GM12801 (cell line): ENCODE data around the gene CSH1.

Experiments
- TF ChIP-seq, protein P1 (sequence below): IDR thresholded peaks from one replicate; pipeline ENCODE4 v1.5.1; 2011; ENCODE audit warnings: control low read depth; ENCODE audit not compliant: insufficient read length; ENCODE audit errors: extremely low read depth

The CSH1 gene

GRCh38 chr17:63933598-63933997, 37.2 kb upstream of the CSH1 start:
- TF ChIP-seq, protein P1, sequence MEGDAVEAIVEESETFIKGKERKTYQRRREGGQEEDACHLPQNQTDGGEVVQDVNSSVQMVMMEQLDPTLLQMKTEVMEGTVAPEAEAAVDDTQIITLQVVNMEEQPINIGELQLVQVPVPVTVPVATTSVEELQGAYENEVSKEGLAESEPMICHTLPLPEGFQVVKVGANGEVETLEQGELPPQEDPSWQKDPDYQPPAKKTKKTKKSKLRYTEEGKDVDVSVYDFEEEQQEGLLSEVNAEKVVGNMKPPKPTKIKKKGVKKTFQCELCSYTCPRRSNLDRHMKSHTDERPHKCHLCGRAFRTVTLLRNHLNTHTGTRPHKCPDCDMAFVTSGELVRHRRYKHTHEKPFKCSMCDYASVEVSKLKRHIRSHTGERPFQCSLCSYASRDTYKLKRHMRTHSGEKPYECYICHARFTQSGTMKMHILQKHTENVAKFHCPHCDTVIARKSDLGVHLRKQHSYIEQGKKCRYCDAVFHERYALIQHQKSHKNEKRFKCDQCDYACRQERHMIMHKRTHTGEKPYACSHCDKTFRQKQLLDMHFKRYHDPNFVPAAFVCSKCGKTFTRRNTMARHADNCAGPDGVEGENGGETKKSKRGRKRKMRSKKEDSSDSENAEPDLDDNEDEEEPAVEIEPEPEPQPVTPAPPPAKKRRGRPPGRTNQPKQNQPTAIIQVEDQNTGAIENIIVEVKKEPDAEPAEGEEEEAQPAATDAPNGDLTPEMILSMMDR: no peak

GRCh38 chr17:63932721-63933120, 36.3 kb upstream of the CSH1 start:
- TF ChIP-seq, protein P1: no peak

DNA sequence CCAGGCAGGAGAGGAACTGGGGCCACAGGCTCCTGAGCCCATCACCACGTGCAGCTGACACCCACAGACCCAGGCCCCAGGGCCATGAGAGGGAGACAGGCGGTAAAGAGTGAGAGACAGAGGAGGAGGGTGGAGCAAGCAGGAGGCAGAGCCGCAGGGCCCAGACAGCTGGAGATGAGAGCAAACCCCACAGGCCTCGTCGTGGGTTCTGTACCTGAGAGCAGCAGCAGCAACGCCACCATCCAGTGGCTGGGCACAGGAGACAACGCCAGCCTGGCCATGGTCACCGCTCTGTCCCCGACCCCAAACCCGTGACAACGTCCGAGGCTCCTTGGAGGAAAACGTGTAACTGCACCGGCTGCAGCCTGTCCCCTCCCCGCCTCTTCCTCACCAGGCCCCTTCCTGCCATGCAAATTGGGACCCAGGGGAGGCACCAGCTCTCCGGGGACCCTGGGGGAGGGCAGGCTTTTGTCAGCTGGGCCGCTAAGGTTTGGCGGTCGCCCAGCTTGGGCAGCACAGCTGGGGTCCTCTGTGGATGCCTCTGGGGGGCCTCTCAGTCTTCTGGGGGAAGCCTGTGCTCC, 35.7 kb upstream of the CSH1 start, which contains the start of gene CD79B:
Gene CD79B (minus strand): TSS at position 351 of the 581 bp plus-strand sequence. CDS start 70 bp downstream, at position 281.
- TF ChIP-seq, protein P1: no peak

GRCh38 chr17:63930951-63931575, 34.7 kb upstream of the CSH1 start:
- TF ChIP-seq, protein P1: no peak

GRCh38 chr17:63929860-63930766, 33.7 kb upstream of the CSH1 start:
- TF ChIP-seq, protein P1: no peak

DNA sequence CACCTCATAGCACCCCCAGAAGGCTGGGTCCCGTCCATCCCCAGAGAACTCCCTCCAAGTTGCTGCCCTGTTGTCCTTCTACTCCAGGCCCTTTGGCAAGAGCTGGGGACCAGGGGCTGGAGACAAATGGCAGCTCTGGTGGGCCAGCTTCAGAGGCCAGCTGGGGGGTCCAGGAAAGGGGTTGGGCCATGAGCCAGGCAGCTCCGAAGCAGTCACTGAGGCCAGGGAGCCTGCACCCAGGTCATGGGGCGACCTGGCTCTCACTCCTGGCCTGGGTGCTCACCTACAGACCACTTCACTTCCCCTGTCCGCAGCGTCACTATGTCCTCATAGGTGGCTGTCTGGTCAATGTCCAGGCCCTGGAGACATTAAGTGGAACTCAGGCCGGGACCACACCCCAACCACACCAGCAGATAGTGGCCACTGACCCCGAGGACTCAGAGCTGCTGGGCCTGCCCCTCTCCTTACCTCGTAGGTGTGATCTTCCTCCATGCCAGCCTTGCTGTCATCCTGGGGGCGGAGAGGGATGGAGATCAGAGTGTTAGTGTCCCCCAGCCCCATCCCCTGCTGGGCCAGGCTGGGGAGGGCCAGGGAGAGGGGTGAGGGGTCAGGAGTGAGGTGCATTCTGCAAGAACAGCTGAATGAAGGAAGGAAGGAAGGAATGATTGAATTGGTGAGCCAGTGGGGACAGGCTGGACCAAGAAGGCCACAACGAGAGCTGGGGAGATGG, 32.8 kb upstream of the CSH1 start:
- TF ChIP-seq, protein P1: no peak
